ENCODE results near the gene URB2. TPM values are rescaled to one million over a fixed set of nuclear protein-coding genes. Genes with fewer than 3 reads are reported as not detected.

Gene URB2
- total RNA-seq, 1 experiment from 2014 or later: 53.2 TPM

GRCh38 chr1:229620876-229621275 lies 5.2 kb upstream of the URB2 start:
- Mint-ChIP-seq H3K4me1 (peaks cover 26 to 29% of the 10 kb centered on the region in 2 experiments), H3K27me3 (ENCODE audit: low read depth) (no peaks in the 10 kb centered on the region), H3K27ac (no peak overlapping the region), H3K9me3 (no peaks in the 10 kb centered on the region), H3K4me3 (no peak overlapping the region), H3K36me3 (ENCODE audit: insufficient read depth in 1 of 3, low read depth in 3 of 3) (peaks cover 0 to 6% (median 0%) of the 10 kb centered on the region in 3 experiments; a peak in 2 of 7 replicates)
- Histone ChIP-seq H3K79me2 (ENCODE audit: insufficient read depth, low read length) (peaks cover 14% of the 10 kb centered on the region), H3K4me2 (ENCODE audit: insufficient read depth, insufficient read length, low read length) (no peak overlapping the region), H4K8ac (replicated peaks; ENCODE audit: insufficient read length, low read depth, low read length) (no peak overlapping the region), H4K91ac (ENCODE audit: insufficient read length, low read depth, low read length) (no peak overlapping the region), H2BK5ac (ENCODE audit: insufficient read length, low read length) (no peak overlapping the region), H3K23me2 (ENCODE audit: insufficient read length, low read depth, low read length, poor library complexity, severe bottlenecking) (peaks cover 8% of the 10 kb centered on the region), H3K23ac (ENCODE audit: insufficient read length, low read depth, low read length) (no peak overlapping the region), H3K9ac (ENCODE audit: extremely low read depth, insufficient read length, low read length) (no peak overlapping the region), H3T11ph (ENCODE audit: low read length) (no peak overlapping the region), H4K20me1 (ENCODE audit: control insufficient read depth, insufficient read depth, insufficient read length) (no peaks in the 10 kb centered on the region), H3K56ac (ENCODE audit: insufficient read length, low read depth, low read length) (no peak overlapping the region), H3K14ac (ENCODE audit: insufficient read depth, low read length) (no peak overlapping the region), H3K79me1 (ENCODE audit: insufficient read depth, low read depth, low read length, poor library complexity, severe bottlenecking) (peaks cover 3% of the 10 kb centered on the region), H3K9me3 (ENCODE audit: control insufficient read depth, low read depth, low read length) (no peaks in the 10 kb centered on the region), H2BK12ac (ENCODE audit: insufficient read length, low read depth, low read length) (no peak overlapping the region), H2BK20ac (ENCODE audit: low read depth, low read length, poor library complexity, severe bottlenecking) (no peak overlapping the region), H2AK5ac (ENCODE audit: insufficient read length, low read length) (no peak overlapping the region), H2BK15ac (ENCODE audit: low read depth, low read length) (no peak overlapping the region), H4K5ac (ENCODE audit: insufficient read length, low read depth, low read length) (no peak overlapping the region), H3K18ac (ENCODE audit: insufficient read length, low read depth, low read length) (no peak overlapping the region), H3K27me3 (ENCODE audit: insufficient read depth, low read length) (no peaks in the 10 kb centered on the region), H2AFZ (ENCODE audit: low read length) (no peak overlapping the region), H2BK120ac (ENCODE audit: low read depth, low read length, poor library complexity, severe bottlenecking) (no peak overlapping the region), H3K4ac (ENCODE audit: low read depth, low read length) (no peak overlapping the region), H3K4me1 (ENCODE audit: insufficient read depth, low read length) (peaks cover 4% of the 10 kb centered on the region; the same call in 1 of the 2 replicates), H3K27ac (ENCODE audit: insufficient read length, low read depth, low read length) (no peak overlapping the region)
- DNase-seq: no peak
- no CpG with 5 or more reads among the region's 3 CpGs for WGBS (ENCODE audit: extremely low coverage, insufficient read length, low lambda C conversion rate)
- no peak for TF ChIP-seq CTCF (conservative IDR thresholded peaks at IDR 0.05)

Data from H9 (cell line).